LNCAP (cell line): ENCODE results near the gene CDH4.

Source experiments
- CTCF ChIP-seq: fragments of 450-650 bp; IDR thresholded peaks from 2 replicates; pipeline ENCODE4 v1.5.1; 2017; ENCODE audit warnings: mild to moderate bottlenecking

The CDH4 gene

GRCh38 chr20:61546641-61547040 is 294.6 kb downstream of the CDH4 start:
- TF ChIP-seq CTCF = no peak

GRCh38 chr20:61548069-61548468 is 296.0 kb downstream of the CDH4 start:
- no peak for TF ChIP-seq CTCF

GRCh38 chr20:61549865-61550264 is 297.8 kb downstream of the CDH4 start:
- no peak for TF ChIP-seq CTCF

GRCh38 chr20:61551401-61551800 is 299.3 kb downstream of the CDH4 start:
- TF ChIP-seq CTCF = no peak

GRCh38 chr20:61554617-61555016 is 302.6 kb downstream of the CDH4 start:
- no peak for TF ChIP-seq CTCF

- TF ChIP-seq CTCF = no peak
Measured at GRCh38 chr20:61555566-61555965, 303.5 kb downstream of the CDH4 start.

- TF ChIP-seq CTCF = no peak
Measured at GRCh38 chr20:61556111-61556510, 304.1 kb downstream of the CDH4 start.

GRCh38 chr20:61556673-61557072 is 304.6 kb downstream of the CDH4 start:
- no peak for TF ChIP-seq CTCF
